CD4-positive, alpha-beta T cell (primary cell): ENCODE measurements around the gene CDK5RAP2. TPM values are rescaled to one million over a fixed set of nuclear protein-coding genes. Genes with fewer than 3 reads are reported as not detected.
"Not testable (repeated sequence)": the region's sequence is repeated elsewhere in the genome, so short reads cannot be mapped to it uniquely, and the experiment has no call there.

ENCODE experiments used
- ATAC-seq: fragments of 200-7000 bp; cut with Tn5 transposase; one replicate; pipeline ENCODE4 v1.10.0; 2022; ENCODE audit warnings: mild to moderate bottlenecking; ENCODE audit not compliant: poor library complexity
- CTCF ChIA-PET: fragments of 350-600 bp; sonication (Branson Sonifier 250); formaldehyde crosslinking; loops from one replicate; lab custom pipeline; 2021; ENCODE audit warnings: antibody characterized with exemption, inconsistent platforms; lab: Charles Lee
- POLR2A ChIA-PET: fragments of 350-600 bp; sonication (Branson Sonifier 250); formaldehyde crosslinking; loops from one replicate; lab custom pipeline; 2021; ENCODE audit warnings: antibody characterized with exemption, inconsistent platforms; lab: Charles Lee
- DNase-seq, 14 experiments: peaks; one replicate each; pipeline ENCODE4 v3.0.0-alpha.2; 2013 to 2020; ENCODE audit warnings: mixed read lengths in 2 of 14
- H3K27ac ChIP-seq, 2 donors: one replicate each; pipeline versions ENCODE4 v1.5.1 to v1.7.0; 2013; ENCODE audit warnings: low read length in 2 of 2, low read depth in 1 of 2, mild to moderate bottlenecking in 1 of 2
- H3K27me3 ChIP-seq, 2 experiments: 1 replicate in 1 of 2; 2 replicates in 1 of 2; pipeline versions ENCODE4 v1.6.1 to v1.7.0; 2013; ENCODE audit warnings: low read length in 2 of 2, control low read depth in 1 of 2, mild to moderate bottlenecking in 1 of 2, moderate library complexity in 1 of 2; ENCODE audit not compliant: insufficient read depth in 2 of 2, control insufficient read depth in 1 of 2
- H3K36me3 ChIP-seq: one replicate; pipeline ENCODE4 v1.6.1; 2013; ENCODE audit warnings: low read length, control low read depth; ENCODE audit not compliant: insufficient read depth
- H3K4me1 ChIP-seq: one replicate; pipeline ENCODE4 v1.6.1; 2013; ENCODE audit warnings: low read length, control low read depth; ENCODE audit not compliant: insufficient read depth
- H3K4me3 ChIP-seq: one replicate; pipeline ENCODE4 v1.5.1; 2013; ENCODE audit warnings: mild to moderate bottlenecking, low read length, moderate library complexity
- H3K9me3 ChIP-seq, 2 experiments: 1 replicate in 1 of 2; 2 replicates in 1 of 2; pipeline versions ENCODE4 v1.6.1 to v1.7.0; 2013; ENCODE audit warnings: low read length in 2 of 2, mild to moderate bottlenecking in 2 of 2, control low read depth in 1 of 2, moderate library complexity in 1 of 2; ENCODE audit not compliant: control insufficient read depth in 1 of 2, insufficient read depth in 1 of 2
- H3K27ac Mint-ChIP-seq: one replicate; pipeline ENCODE4 v1.8.0; 2020; ENCODE audit warnings: mixed read lengths
- H3K27me3 Mint-ChIP-seq: one replicate; pipeline ENCODE4 v1.8.0; 2021; ENCODE audit warnings: mixed read lengths
- H3K36me3 Mint-ChIP-seq: one replicate; pipeline ENCODE4 v1.8.0; 2021; ENCODE audit warnings: low read depth, mixed read lengths
- H3K4me1 Mint-ChIP-seq: one replicate; pipeline ENCODE4 v1.8.0; 2021; ENCODE audit warnings: low read depth, mixed read lengths
- H3K4me3 Mint-ChIP-seq: one replicate; pipeline ENCODE4 v1.8.0; 2020; ENCODE audit warnings: mild to moderate bottlenecking, mixed read lengths
- H3K9me3 Mint-ChIP-seq: one replicate; pipeline ENCODE4 v1.8.0; 2020; ENCODE audit warnings: mixed read lengths
- intact Hi-C, 2 experiments: fragments of 100-400 bp; cut with DNase I in 1 of 2; cut with micrococcal nuclease in 1 of 2; formaldehyde crosslinking; loops; one replicate each; pipeline versions ENCODE4 v1.15.1 to v1.9.0; 2023 to 2025; cut with DNase I, micrococcal nuclease
- total RNA-seq, 174 experiments: library from RNA in 2 of 174; stranded (reverse) in 2 of 174; gene quantifications; one replicate each; pipeline ENCODE4 v1.2.3 and lab custom pipeline; 2021 to 2026
- TF ChIP-seq, protein P1 (sequence below): fragments of 200-600 bp; IDR thresholded peaks from one replicate; pipeline ENCODE4 v1.8.0; 2022; ENCODE audit warnings: antibody characterized with exemption, mild to moderate bottlenecking

Gene CDK5RAP2
- total RNA-seq, 2 experiments from 2014 or later, result 55.0 to 56.0 TPM

DNA sequence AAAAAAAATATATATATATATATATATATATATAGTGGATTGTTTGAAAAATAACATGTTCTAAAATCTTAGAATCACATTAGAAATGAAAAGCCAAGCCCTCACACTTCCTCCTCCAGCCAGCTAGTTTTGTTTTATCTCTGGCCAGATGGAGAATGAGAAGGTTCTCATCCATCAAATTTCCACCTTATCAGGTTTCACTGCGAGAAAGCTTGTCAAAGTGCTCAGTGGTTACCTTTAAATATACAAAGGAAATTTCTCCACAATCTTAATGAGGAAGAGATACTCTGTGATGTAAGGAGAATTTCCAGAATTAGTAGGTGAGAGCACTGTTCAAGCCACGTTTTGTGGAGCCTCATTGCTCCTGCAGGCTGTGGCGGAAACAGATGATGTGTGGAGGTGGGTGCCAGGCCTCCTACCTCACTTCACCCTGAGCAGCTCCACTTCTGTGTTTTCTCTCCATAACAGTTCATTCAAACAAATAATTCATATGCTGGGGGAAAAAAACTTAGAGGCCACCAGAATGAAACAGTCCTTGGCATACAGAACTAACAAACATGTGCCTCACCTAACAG, 71.9 kb downstream of the CDK5RAP2 start:
- peaks cover 58% of the 10 kb centered on the region for H3K36me3 ChIP-seq
- intact Hi-C loops, result no loop called here
- Mint-ChIP-seq H3K4me1 (no peaks in the 10 kb centered on the region), H3K4me3 (no peak overlapping the region), H3K27ac (no peak overlapping the region), H3K36me3 (peaks cover 100% of the 10 kb centered on the region), H3K9me3 (peaks cover 7% of the 10 kb centered on the region), H3K27me3 (no peaks in the 10 kb centered on the region)
- H3K27ac ChIP-seq, result no peak overlapping the region
- H3K27me3 ChIP-seq, result no peaks in the 10 kb centered on the region
- H3K4me1 ChIP-seq, result no peaks in the 10 kb centered on the region
- no peak for DNase-seq
- ChIA-PET CTCF (no interaction called here), POLR2A (no interaction called here)
- TF ChIP-seq, protein P1, sequence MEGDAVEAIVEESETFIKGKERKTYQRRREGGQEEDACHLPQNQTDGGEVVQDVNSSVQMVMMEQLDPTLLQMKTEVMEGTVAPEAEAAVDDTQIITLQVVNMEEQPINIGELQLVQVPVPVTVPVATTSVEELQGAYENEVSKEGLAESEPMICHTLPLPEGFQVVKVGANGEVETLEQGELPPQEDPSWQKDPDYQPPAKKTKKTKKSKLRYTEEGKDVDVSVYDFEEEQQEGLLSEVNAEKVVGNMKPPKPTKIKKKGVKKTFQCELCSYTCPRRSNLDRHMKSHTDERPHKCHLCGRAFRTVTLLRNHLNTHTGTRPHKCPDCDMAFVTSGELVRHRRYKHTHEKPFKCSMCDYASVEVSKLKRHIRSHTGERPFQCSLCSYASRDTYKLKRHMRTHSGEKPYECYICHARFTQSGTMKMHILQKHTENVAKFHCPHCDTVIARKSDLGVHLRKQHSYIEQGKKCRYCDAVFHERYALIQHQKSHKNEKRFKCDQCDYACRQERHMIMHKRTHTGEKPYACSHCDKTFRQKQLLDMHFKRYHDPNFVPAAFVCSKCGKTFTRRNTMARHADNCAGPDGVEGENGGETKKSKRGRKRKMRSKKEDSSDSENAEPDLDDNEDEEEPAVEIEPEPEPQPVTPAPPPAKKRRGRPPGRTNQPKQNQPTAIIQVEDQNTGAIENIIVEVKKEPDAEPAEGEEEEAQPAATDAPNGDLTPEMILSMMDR, result no peak
- H3K9me3 ChIP-seq, result peaks cover 0 to 3% of the 10 kb centered on the region in 2 experiments
- ATAC-seq, result no peak
- no peak overlapping the region for H3K4me3 ChIP-seq

DNA sequence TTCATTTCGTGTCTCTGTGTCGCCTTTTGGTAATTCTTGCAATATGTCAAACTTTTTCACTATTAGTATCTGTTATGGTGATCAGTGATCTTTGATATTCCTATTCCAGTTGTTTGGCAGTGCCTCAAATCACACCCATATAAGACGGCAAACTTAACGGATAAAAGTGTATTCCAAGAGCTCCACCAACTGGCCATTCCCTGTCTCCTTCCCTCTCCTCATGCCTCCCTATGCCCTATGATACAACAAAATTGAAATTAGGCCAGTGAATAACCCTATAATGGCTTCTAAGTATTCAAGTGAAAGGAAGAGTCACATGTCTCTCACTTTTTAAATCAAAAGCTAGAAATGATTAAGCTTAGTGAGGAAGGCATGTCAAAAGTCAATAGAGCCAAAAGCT, 74.8 kb downstream of the CDK5RAP2 start:
- no peak overlapping the region for H3K27ac ChIP-seq
- H3K27me3 Mint-ChIP-seq, result no peaks in the 10 kb centered on the region
- intact Hi-C loops, result no loop called here
- H3K4me3 ChIP-seq, result no peak overlapping the region
- ChIA-PET CTCF (interaction anchor here (1.7 kb wide), 1 partner anchor 28 kb away, joined by 3 read pairs; no protein-coding TSS in a partner anchor), POLR2A (no interaction called here)
- ATAC-seq, result no peak
- H3K27ac Mint-ChIP-seq, result no peak overlapping the region
- peaks cover 100% of the 10 kb centered on the region for H3K36me3 Mint-ChIP-seq
- H3K4me3 Mint-ChIP-seq, result no peak overlapping the region
- H3K9me3 Mint-ChIP-seq, result peaks cover 2% of the 10 kb centered on the region
- H3K4me1 ChIP-seq, result no peaks in the 10 kb centered on the region
- no peak for DNase-seq
- H3K27me3 ChIP-seq, result no peaks in the 10 kb centered on the region
- peaks cover 51% of the 10 kb centered on the region for H3K36me3 ChIP-seq
- H3K9me3 ChIP-seq, result no peaks in the 10 kb centered on the region
- TF ChIP-seq, protein P1, result no peak
- no peaks in the 10 kb centered on the region for H3K4me1 Mint-ChIP-seq

DNA sequence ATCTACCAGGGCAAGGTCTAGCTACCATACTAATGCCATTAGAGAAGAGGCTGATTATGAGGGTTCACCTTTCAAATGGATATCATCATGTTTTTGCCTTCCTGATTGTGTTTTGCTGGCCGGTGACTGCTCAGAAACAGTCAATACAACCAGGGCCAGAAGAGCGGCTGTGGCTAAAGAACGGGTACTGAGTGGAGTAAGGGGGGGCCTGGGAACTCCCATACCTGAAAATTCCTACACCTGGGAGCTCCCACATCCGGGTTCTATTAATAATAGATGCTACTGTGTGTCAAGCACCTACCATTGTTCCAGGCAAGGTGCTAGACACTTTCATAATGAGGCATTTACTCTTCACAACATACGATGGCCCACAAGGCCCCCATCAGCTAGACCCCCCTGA, 79.2 kb downstream of the CDK5RAP2 start:
- DNase-seq (no peak), ATAC-seq (no peak)
- TF ChIP-seq, protein P1, result no peak
- Histone ChIP-seq H3K4me1 (no peaks in the 10 kb centered on the region), H3K27me3 (no peaks in the 10 kb centered on the region), H3K27ac (no peak overlapping the region), H3K9me3 (no peaks in the 10 kb centered on the region), H3K4me3 (no peak overlapping the region), H3K36me3 (peaks cover 26% of the 10 kb centered on the region)
- no peaks in the 10 kb centered on the region for H3K27me3 Mint-ChIP-seq
- no peaks in the 10 kb centered on the region for H3K4me1 Mint-ChIP-seq
- no peaks in the 10 kb centered on the region for H3K9me3 Mint-ChIP-seq
- intact Hi-C loops, result no loop called here
- no peak overlapping the region for H3K4me3 Mint-ChIP-seq
- H3K36me3 Mint-ChIP-seq, result peaks cover 79% of the 10 kb centered on the region
- CTCF ChIA-PET, result no interaction called here
- no peak overlapping the region for H3K27ac Mint-ChIP-seq
- POLR2A ChIA-PET, result no interaction called here

DNA sequence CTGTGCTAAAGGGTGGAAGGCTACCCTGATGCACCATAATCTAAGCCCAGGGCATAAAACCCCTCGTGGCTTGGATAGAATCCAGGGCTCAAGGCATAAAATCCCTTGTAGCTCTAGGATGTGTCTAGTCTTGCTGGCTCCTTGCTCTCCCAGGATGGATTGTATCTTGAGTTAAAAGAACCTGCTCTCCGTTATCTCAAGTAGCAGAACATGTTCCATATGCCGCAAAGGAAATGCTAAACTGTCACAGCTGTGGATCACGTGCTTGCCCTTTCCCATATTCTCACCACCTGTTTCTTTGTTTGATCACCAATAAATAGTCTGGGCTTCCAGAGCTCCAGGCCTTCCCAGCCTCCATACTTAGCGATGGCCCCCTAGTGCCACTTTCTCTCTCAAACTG, 82.1 kb downstream of the CDK5RAP2 start:
- CTCF ChIA-PET, POLR2A ChIA-PET, intact Hi-C loops, H3K27ac Mint-ChIP-seq, H3K4me3 ChIP-seq, H3K27ac ChIP-seq, H3K9me3 ChIP-seq, H3K9me3 Mint-ChIP-seq, DNase-seq, ATAC-seq, H3K27me3 Mint-ChIP-seq, H3K4me1 Mint-ChIP-seq, H3K4me3 Mint-ChIP-seq, H3K4me1 ChIP-seq, H3K27me3 ChIP-seq: not testable (repeated sequence)
- peaks cover 69% of the 10 kb centered on the region for H3K36me3 Mint-ChIP-seq
- H3K36me3 ChIP-seq, result peaks cover 14% of the 10 kb centered on the region

DNA sequence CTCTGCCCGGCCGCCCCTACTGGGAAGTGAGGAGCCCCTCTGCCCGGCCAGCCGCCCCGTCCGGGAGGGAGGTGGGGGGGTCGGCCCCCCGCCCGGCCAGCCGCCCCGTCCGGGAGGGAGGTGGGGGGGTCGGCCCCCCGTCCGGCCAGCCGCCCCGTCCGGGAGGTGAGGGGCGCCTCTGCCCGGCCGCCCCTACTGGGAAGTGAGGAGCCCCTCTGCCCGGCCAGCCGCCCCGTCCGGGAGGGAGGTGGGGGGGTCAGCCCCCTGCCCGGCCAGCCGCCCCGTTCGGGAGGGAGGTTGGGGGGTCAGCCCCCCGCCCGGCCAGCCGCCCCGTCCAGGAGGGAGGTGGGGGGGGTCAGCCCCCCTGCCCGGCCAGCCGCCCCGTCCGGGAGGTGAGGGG, 83.5 kb downstream of the CDK5RAP2 start:
- peaks cover 63% of the 10 kb centered on the region for H3K36me3 Mint-ChIP-seq
- H3K4me1 ChIP-seq, H3K4me3 ChIP-seq, POLR2A ChIA-PET, H3K4me3 Mint-ChIP-seq, CTCF ChIA-PET, ATAC-seq, H3K36me3 ChIP-seq, intact Hi-C loops, H3K27ac Mint-ChIP-seq, H3K9me3 Mint-ChIP-seq, H3K27ac ChIP-seq, H3K9me3 ChIP-seq, H3K27me3 ChIP-seq, H3K4me1 Mint-ChIP-seq, H3K27me3 Mint-ChIP-seq, DNase-seq: not testable (repeated sequence)
